Spleen (tissue), 7 donors: ENCODE results near the gene SLC39A7.
A peak's percentile ranks its signal among the peaks of the same experiment; 100 is the strongest.

Experiments used
- POLR2A ChIP-seq, 3 donors: fragments of 450-650 bp; IDR thresholded peaks; one replicate each; pipeline ENCODE4 v1.5.1; 2017; ENCODE audit warnings: antibody characterized with exemption in 3 of 3, mild to moderate bottlenecking in 1 of 3
- POLR2AphosphoS5 ChIP-seq, 3 donors: sonication (generic); formaldehyde crosslinking; IDR thresholded peaks; one replicate each; pipeline ENCODE4 v1.5.1; 2017; ENCODE audit warnings: antibody characterized with exemption in 3 of 3
- TF ChIP-seq, protein P1 (sequence below), 11 experiments: fragments of 200-600 bp in 7 of 11; fragments of 450-650 bp in 4 of 11; sonication (generic) in 4 of 11; IDR thresholded peaks in 8 of 11; conservative IDR thresholded peaks in 3 of 11; 1 replicate in 7 of 11; 2 replicates in 4 of 11; pipeline versions ENCODE4 v1.4.0 to v1.8.0; 2016 to 2021; ENCODE audit warnings: antibody characterized with exemption in 11 of 11, inconsistent platforms in 4 of 11, mild to moderate bottlenecking in 1 of 11
- donor health status: DM: no; HTN: no; CAD: no; lungs with moderate emphysema.
- donor health status: DM: no; HTN: no; CAD: no.
- donor health status: DM: no; HTN: no; CAD: no.

DNA sequence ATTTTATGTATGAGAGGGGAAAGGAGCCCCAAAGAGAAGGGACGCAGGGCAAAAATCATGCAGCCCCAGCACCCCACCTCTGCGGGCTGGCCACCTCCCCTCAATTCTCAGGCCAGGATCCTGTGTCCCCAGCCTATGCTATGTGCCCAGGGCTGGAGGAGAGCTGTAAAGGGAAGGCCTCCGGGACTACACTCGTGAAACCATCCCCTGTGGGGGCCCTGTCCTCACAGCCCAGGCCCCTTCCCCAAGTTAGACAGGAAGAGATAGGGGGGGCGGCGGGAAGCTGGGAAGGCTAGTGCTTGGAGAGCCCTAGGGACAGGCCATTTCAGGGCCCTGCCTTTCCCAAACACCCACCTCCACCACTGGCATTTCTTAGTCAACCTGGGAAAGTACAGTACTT lies 7.0 kb upstream of the SLC39A7 start:
- TF ChIP-seq POLR2A (IDR thresholded peaks at IDR 0.05) (no peak), POLR2AphosphoS5 (IDR thresholded peaks at IDR 0.05) (peak in 1 of 3 donors; percentile 6)
- TF ChIP-seq, protein P1, sequence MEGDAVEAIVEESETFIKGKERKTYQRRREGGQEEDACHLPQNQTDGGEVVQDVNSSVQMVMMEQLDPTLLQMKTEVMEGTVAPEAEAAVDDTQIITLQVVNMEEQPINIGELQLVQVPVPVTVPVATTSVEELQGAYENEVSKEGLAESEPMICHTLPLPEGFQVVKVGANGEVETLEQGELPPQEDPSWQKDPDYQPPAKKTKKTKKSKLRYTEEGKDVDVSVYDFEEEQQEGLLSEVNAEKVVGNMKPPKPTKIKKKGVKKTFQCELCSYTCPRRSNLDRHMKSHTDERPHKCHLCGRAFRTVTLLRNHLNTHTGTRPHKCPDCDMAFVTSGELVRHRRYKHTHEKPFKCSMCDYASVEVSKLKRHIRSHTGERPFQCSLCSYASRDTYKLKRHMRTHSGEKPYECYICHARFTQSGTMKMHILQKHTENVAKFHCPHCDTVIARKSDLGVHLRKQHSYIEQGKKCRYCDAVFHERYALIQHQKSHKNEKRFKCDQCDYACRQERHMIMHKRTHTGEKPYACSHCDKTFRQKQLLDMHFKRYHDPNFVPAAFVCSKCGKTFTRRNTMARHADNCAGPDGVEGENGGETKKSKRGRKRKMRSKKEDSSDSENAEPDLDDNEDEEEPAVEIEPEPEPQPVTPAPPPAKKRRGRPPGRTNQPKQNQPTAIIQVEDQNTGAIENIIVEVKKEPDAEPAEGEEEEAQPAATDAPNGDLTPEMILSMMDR (IDR thresholded peaks at IDR 0.05 in 8 of 11, conservative IDR thresholded peaks at IDR 0.05 in 3 of 11) = no peak
